ENCODE data around the gene KIRREL3.

The KIRREL3 gene

GRCh38 chr11:126768702-126769101 is 231.9 kb downstream of the KIRREL3 start:
- no peaks in the 10 kb centered on the region for H4K20me1 ChIP-seq (ENCODE audit: insufficient read depth)
- H3K36me3 ChIP-seq (ENCODE audit: insufficient read depth): no peaks in the 10 kb centered on the region
- H3K79me2 ChIP-seq (ENCODE audit: insufficient read depth, low read depth): no peaks in the 10 kb centered on the region
- no peaks in the 10 kb centered on the region for H3K4me1 ChIP-seq (ENCODE audit: low read depth, poor library complexity, severe bottlenecking)
- H2AFZ ChIP-seq (ENCODE audit: low read depth): no peak overlapping the region
- no peaks in the 10 kb centered on the region for H3K27me3 ChIP-seq (ENCODE audit: insufficient read depth, low read depth)
- H3K9ac ChIP-seq: no peak overlapping the region
- no peak overlapping the region for H3K4me3 ChIP-seq (IDR thresholded peaks at IDR 0.05; ENCODE audit: insufficient read depth, low read depth, low read length)
- H3K27ac ChIP-seq: no peak overlapping the region
- no peak for TF ChIP-seq CTCF (conservative IDR thresholded peaks at IDR 0.05; ENCODE audit: low read depth, low read length)
- no peak overlapping the region for H3K4me2 ChIP-seq

GRCh38 chr11:126766440-126766839 is 234.1 kb downstream of the KIRREL3 start:
- Histone ChIP-seq H3K79me2 (ENCODE audit: insufficient read depth, low read depth) (no peaks in the 10 kb centered on the region), H4K20me1 (ENCODE audit: insufficient read depth) (no peaks in the 10 kb centered on the region), H3K27ac (no peak overlapping the region), H3K36me3 (ENCODE audit: insufficient read depth) (no peaks in the 10 kb centered on the region), H3K9ac (no peak overlapping the region), H2AFZ (ENCODE audit: low read depth) (no peak overlapping the region), H3K4me2 (no peak overlapping the region), H3K4me3 (IDR thresholded peaks at IDR 0.05; ENCODE audit: insufficient read depth, low read depth, low read length) (no peak overlapping the region), H3K27me3 (ENCODE audit: insufficient read depth, low read depth) (no peaks in the 10 kb centered on the region), H3K4me1 (ENCODE audit: low read depth, poor library complexity, severe bottlenecking) (no peaks in the 10 kb centered on the region)
- TF ChIP-seq CTCF (conservative IDR thresholded peaks at IDR 0.05; ENCODE audit: low read depth, low read length): no peak

- Histone ChIP-seq H3K4me1 (ENCODE audit: low read depth, poor library complexity, severe bottlenecking) (no peaks in the 10 kb centered on the region), H3K27me3 (ENCODE audit: insufficient read depth, low read depth) (no peaks in the 10 kb centered on the region), H3K36me3 (ENCODE audit: insufficient read depth) (no peaks in the 10 kb centered on the region), H3K4me3 (IDR thresholded peaks at IDR 0.05; ENCODE audit: insufficient read depth, low read depth, low read length) (no peak overlapping the region), H3K4me2 (no peak overlapping the region), H3K27ac (no peak overlapping the region), H3K79me2 (ENCODE audit: insufficient read depth, low read depth) (no peaks in the 10 kb centered on the region), H3K9ac (no peak overlapping the region), H2AFZ (ENCODE audit: low read depth) (no peak overlapping the region), H4K20me1 (ENCODE audit: insufficient read depth) (no peaks in the 10 kb centered on the region)
- TF ChIP-seq CTCF (conservative IDR thresholded peaks at IDR 0.05; ENCODE audit: low read depth, low read length): no peak
Observed at GRCh38 chr11:126765196-126765595, 235.4 kb downstream of the KIRREL3 start.

GRCh38 chr11:126764231-126764630 is 236.3 kb downstream of the KIRREL3 start:
- Histone ChIP-seq H3K4me1 (ENCODE audit: low read depth, poor library complexity, severe bottlenecking) (no peaks in the 10 kb centered on the region), H3K79me2 (ENCODE audit: insufficient read depth, low read depth) (no peaks in the 10 kb centered on the region), H3K36me3 (ENCODE audit: insufficient read depth) (no peaks in the 10 kb centered on the region), H3K4me2 (no peak overlapping the region), H3K4me3 (IDR thresholded peaks at IDR 0.05; ENCODE audit: insufficient read depth, low read depth, low read length) (no peak overlapping the region), H4K20me1 (ENCODE audit: insufficient read depth) (no peaks in the 10 kb centered on the region), H3K27ac (no peak overlapping the region), H3K9ac (no peak overlapping the region), H2AFZ (ENCODE audit: low read depth) (no peak overlapping the region), H3K27me3 (ENCODE audit: insufficient read depth, low read depth) (no peaks in the 10 kb centered on the region)
- TF ChIP-seq CTCF (conservative IDR thresholded peaks at IDR 0.05; ENCODE audit: low read depth, low read length): no peak
